Spleen (tissue), 7 donors: Measurements from ENCODE around the gene MACROD2.

ENCODE experiments used
- POLR2AphosphoS5 ChIP-seq, 3 donors: sonication (generic); formaldehyde crosslinking; IDR thresholded peaks; one replicate each; pipeline ENCODE4 v1.5.1; 2017; ENCODE audit warnings: antibody characterized with exemption in 3 of 3
- TF ChIP-seq, protein P1 (sequence below), 11 experiments: fragments of 200-600 bp in 7 of 11; fragments of 450-650 bp in 4 of 11; sonication (generic) in 4 of 11; IDR thresholded peaks in 8 of 11; conservative IDR thresholded peaks in 3 of 11; 1 replicate in 7 of 11; 2 replicates in 4 of 11; pipeline versions ENCODE4 v1.4.0 to v1.8.0; 2016 to 2021; ENCODE audit warnings: antibody characterized with exemption in 11 of 11, inconsistent platforms in 4 of 11, mild to moderate bottlenecking in 1 of 11
- donor health status: DM: no; HTN: no; CAD: no; lungs with moderate emphysema.
- donor health status: DM: no; HTN: no; CAD: no.
- donor health status: DM: no; HTN: no; CAD: no.

DNA sequence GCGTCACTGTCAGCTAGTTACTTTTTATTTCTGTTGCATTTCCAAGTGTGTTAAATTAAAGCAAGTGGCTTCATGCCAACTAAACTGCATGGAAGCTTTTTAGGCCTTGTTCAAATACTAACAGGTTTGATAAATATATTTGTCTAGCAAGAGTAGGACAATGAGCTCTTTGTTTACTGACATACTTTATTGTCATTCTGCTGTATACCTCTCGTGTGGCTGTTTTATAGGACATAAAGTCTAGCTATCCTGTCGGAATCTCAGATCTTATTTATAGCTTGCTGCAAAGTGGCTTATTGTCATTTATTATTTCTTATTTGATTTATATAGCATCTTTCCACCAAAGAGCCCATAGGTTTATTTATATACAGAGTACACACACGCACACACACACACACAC, 1866.9 kb downstream of the MACROD2 start:
- TF ChIP-seq, protein P1, sequence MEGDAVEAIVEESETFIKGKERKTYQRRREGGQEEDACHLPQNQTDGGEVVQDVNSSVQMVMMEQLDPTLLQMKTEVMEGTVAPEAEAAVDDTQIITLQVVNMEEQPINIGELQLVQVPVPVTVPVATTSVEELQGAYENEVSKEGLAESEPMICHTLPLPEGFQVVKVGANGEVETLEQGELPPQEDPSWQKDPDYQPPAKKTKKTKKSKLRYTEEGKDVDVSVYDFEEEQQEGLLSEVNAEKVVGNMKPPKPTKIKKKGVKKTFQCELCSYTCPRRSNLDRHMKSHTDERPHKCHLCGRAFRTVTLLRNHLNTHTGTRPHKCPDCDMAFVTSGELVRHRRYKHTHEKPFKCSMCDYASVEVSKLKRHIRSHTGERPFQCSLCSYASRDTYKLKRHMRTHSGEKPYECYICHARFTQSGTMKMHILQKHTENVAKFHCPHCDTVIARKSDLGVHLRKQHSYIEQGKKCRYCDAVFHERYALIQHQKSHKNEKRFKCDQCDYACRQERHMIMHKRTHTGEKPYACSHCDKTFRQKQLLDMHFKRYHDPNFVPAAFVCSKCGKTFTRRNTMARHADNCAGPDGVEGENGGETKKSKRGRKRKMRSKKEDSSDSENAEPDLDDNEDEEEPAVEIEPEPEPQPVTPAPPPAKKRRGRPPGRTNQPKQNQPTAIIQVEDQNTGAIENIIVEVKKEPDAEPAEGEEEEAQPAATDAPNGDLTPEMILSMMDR (IDR thresholded peaks at IDR 0.05 in 8 of 11, conservative IDR thresholded peaks at IDR 0.05 in 3 of 11) = no peak
- no peak for TF ChIP-seq POLR2AphosphoS5 (IDR thresholded peaks at IDR 0.05)
